H1 (cell line): ENCODE measurements around the gene BRS3. TPM values are rescaled to one million over a fixed set of nuclear protein-coding genes. Genes with fewer than 3 reads are reported as not detected.

Source experiments
- CTCF ChIA-PET: fragments of 300-600 bp; sonication (Branson Sonifier 250); formaldehyde crosslinking; loops from one replicate; lab custom pipeline; 2021; ENCODE audit not compliant: partially characterized antibody; lab: Charles Lee
- POLR2A ChIA-PET: fragments of 300-600 bp; sonication (Branson Sonifier 250); formaldehyde crosslinking; loops from one replicate; lab custom pipeline; 2021; ENCODE audit warnings: inconsistent platforms; ENCODE audit not compliant: partially characterized antibody; lab: Charles Lee
- DNase-seq, 2 experiments: peaks; one replicate each; pipeline versions ENCODE4 v3.0.0 to v3.0.0-alpha.2; 2010 to 2022; ENCODE audit warnings: low spot score in 2 of 2, low read depth in 1 of 2, mixed read lengths in 1 of 2
- FAIRE-seq: peaks from 2 replicates; lab custom pipeline; 2011; peaks lifted over from hg19 to GRCh38; lab: Jason Lieb, UNC
- H2AFZ ChIP-seq: 2 replicates; pipeline ENCODE4 v1.8.1; 2012; ENCODE audit warnings: low read length, inconsistent platforms
- H2AK5ac ChIP-seq: 2 replicates; pipeline ENCODE4 v1.6.1; 2013; ENCODE audit warnings: low read depth, low read length
- H2BK120ac ChIP-seq: replicated peaks from 2 replicates; pipeline ENCODE3; 2013; ENCODE audit warnings: low read depth, low read length, inconsistent platforms
- H2BK12ac ChIP-seq: 2 replicates; pipeline ENCODE4 v1.6.1; 2013; ENCODE audit warnings: low read depth, low read length
- H2BK15ac ChIP-seq: 2 replicates; pipeline ENCODE4 v1.6.1; 2013; ENCODE audit warnings: low read length
- H2BK20ac ChIP-seq: 2 replicates; pipeline ENCODE4 v1.6.1; 2013; ENCODE audit warnings: low read length
- H2BK5ac ChIP-seq: 2 replicates; pipeline ENCODE4 v1.6.1; 2013; ENCODE audit warnings: low read depth, low read length
- H3K14ac ChIP-seq: 2 replicates; pipeline ENCODE4 v1.6.1; 2013; ENCODE audit warnings: inconsistent platforms; ENCODE audit not compliant: insufficient read length
- H3K18ac ChIP-seq: 2 replicates; pipeline ENCODE4 v1.6.1; 2013; ENCODE audit warnings: low read length; ENCODE audit errors: extremely low read depth
- H3K23ac ChIP-seq: 2 replicates; pipeline ENCODE4 v1.6.1; 2013; ENCODE audit warnings: inconsistent platforms; ENCODE audit not compliant: insufficient read length
- H3K23me2 ChIP-seq: 2 replicates; pipeline ENCODE4 v1.6.1; 2013; ENCODE audit warnings: low read depth, low read length
- H3K27ac ChIP-seq: 2 replicates; pipeline ENCODE4 v1.6.1; 2011; ENCODE audit warnings: low read depth, low read length, inconsistent platforms
- H3K27me3 ChIP-seq, 4 experiments: replicated peaks in 1 of 4; 1 replicate in 1 of 4; 2 replicates in 3 of 4; pipeline versions ENCODE4 v1.6.1 to v1.8.1; 2011 to 2013; ENCODE audit warnings: low read length in 3 of 4, mild to moderate bottlenecking in 3 of 4, inconsistent platforms in 2 of 4, mixed read lengths in 2 of 4, moderate library complexity in 1 of 4; ENCODE audit not compliant: control insufficient read depth in 3 of 4, insufficient read depth in 3 of 4; ENCODE audit errors: extremely low read depth in 1 of 4
- H3K36me3 ChIP-seq, 4 experiments: 2 replicates each; pipeline versions ENCODE4 v1.6.1 to v1.8.1; 2011 to 2013; ENCODE audit warnings: mild to moderate bottlenecking in 4 of 4, low read length in 3 of 4, moderate library complexity in 2 of 4, control low read depth in 1 of 4, inconsistent platforms in 1 of 4; ENCODE audit not compliant: insufficient read depth in 4 of 4, control insufficient read depth in 2 of 4
- H3K4ac ChIP-seq: replicated peaks from 2 replicates; pipeline ENCODE3; 2013; ENCODE audit warnings: low read length, low read depth, mixed read lengths, inconsistent platforms; ENCODE audit not compliant: insufficient read length
- H3K4me1 ChIP-seq, 4 experiments: replicated peaks in 1 of 4; 1 replicate in 1 of 4; 2 replicates in 3 of 4; pipeline versions ENCODE4 v1.6.1 to v1.8.1; 2011 to 2013; ENCODE audit warnings: low read length in 3 of 4, inconsistent platforms in 2 of 4, mixed read lengths in 1 of 4; ENCODE audit not compliant: insufficient read depth in 4 of 4, control insufficient read depth in 3 of 4
- H3K4me2 ChIP-seq, 2 experiments: 2 replicates each; pipeline versions ENCODE4 v1.6.1 to v1.8.1; 2011 to 2013; ENCODE audit warnings: low read depth in 2 of 2, low read length in 2 of 2, control low read depth in 1 of 2, inconsistent platforms in 1 of 2, mild to moderate bottlenecking in 1 of 2; ENCODE audit not compliant: insufficient read depth in 1 of 2
- H3K4me3 ChIP-seq, 4 experiments: fragments of 200-600, 300-600 bp in 1 of 4; sonication (generic), shearing (Covaris generic), sonication (Bioruptor Twin) in 1 of 4; 2 replicates each; pipeline versions ENCODE4 v1.5.1 to v1.8.1; 2011 to 2016; ENCODE audit warnings: low read length in 4 of 4, low read depth in 3 of 4, control low read depth in 2 of 4, inconsistent platforms in 2 of 4, mild to moderate bottlenecking in 2 of 4, mixed read lengths in 1 of 4, moderate library complexity in 1 of 4; ENCODE audit not compliant: insufficient read depth in 2 of 4; ENCODE audit errors: extremely low read depth in 1 of 4
- H3K56ac ChIP-seq: replicated peaks from 2 replicates; pipeline ENCODE3; 2013; ENCODE audit warnings: low read depth, mild to moderate bottlenecking, mixed read lengths, low read length, inconsistent platforms; ENCODE audit not compliant: insufficient read length
- H3K79me1 ChIP-seq: 2 replicates; pipeline ENCODE4 v1.6.1; 2013; ENCODE audit warnings: low read depth, low read length, control low read depth
- H3K79me2 ChIP-seq, 2 experiments: 2 replicates each; pipeline versions ENCODE4 v1.6.1 to v1.8.1; 2012 to 2013; ENCODE audit warnings: low read length in 2 of 2, mild to moderate bottlenecking in 2 of 2, inconsistent platforms in 1 of 2; ENCODE audit not compliant: insufficient read depth in 2 of 2, control insufficient read depth in 1 of 2
- H3K9ac ChIP-seq, 4 experiments: replicated peaks in 1 of 4; 1 replicate in 1 of 4; 2 replicates in 3 of 4; pipeline versions ENCODE4 v1.6.1 to v1.8.1; 2011 to 2013; ENCODE audit warnings: low read depth in 3 of 4, low read length in 3 of 4, control low read depth in 2 of 4, mild to moderate bottlenecking in 2 of 4, moderate library complexity in 2 of 4, inconsistent platforms in 1 of 4; ENCODE audit errors: extremely low read depth in 1 of 4
- H3K9me3 ChIP-seq, 2 experiments: 2 replicates each; pipeline versions ENCODE4 v1.6.1 to v1.8.1; 2012 to 2013; ENCODE audit warnings: mild to moderate bottlenecking in 2 of 2, moderate library complexity in 2 of 2, control low read depth in 1 of 2, inconsistent platforms in 1 of 2, low read depth in 1 of 2, low read length in 1 of 2, mixed read lengths in 1 of 2; ENCODE audit not compliant: insufficient read depth in 2 of 2
- H4K20me1 ChIP-seq, 2 experiments: replicated peaks in 1 of 2; 2 replicates each; pipeline versions ENCODE3 to v1.8.1; 2011 to 2013; ENCODE audit warnings: inconsistent platforms in 2 of 2, low read length in 2 of 2, mild to moderate bottlenecking in 1 of 2; ENCODE audit not compliant: insufficient read depth in 2 of 2, control insufficient read depth in 1 of 2
- H4K5ac ChIP-seq: 2 replicates; pipeline ENCODE4 v1.6.1; 2013; ENCODE audit warnings: low read length, low read depth, mixed read lengths, inconsistent platforms; ENCODE audit not compliant: insufficient read length
- H4K8ac ChIP-seq: 2 replicates; pipeline ENCODE4 v1.8.0; 2013; ENCODE audit warnings: mild to moderate bottlenecking, moderate library complexity, low read length, inconsistent platforms; ENCODE audit not compliant: insufficient read depth; ENCODE audit errors: extremely low read depth
- H4K91ac ChIP-seq: replicated peaks from 2 replicates; pipeline ENCODE3; 2013; ENCODE audit warnings: low read length, mixed read lengths, inconsistent platforms; ENCODE audit not compliant: insufficient read length
- CBX5 ChIP-seq: fragments of 300-800, 300-1000 bp; sonication (generic); IDR thresholded peaks from 2 replicates; pipeline ENCODE4 v1.7.1; 2016; ENCODE audit warnings: antibody characterized with exemption, low read length, low read depth
- CEBPB ChIP-seq: IDR thresholded peaks from 2 replicates; pipeline ENCODE4 v1.6.1; 2012; ENCODE audit warnings: low read depth, low read length
- CHD2 ChIP-seq: IDR thresholded peaks from 2 replicates; pipeline ENCODE4 v1.6.1; 2012; ENCODE audit warnings: low read length, improper control_type of control experiment
- E2F6 ChIP-seq: IDR thresholded peaks from 2 replicates; pipeline ENCODE4 v1.6.1; 2012; ENCODE audit warnings: inconsistent platforms
- HDAC6 ChIP-seq: IDR thresholded peaks from one replicate; pipeline ENCODE4 v1.7.1; 2012; ENCODE audit warnings: low read depth, mild to moderate bottlenecking, inconsistent platforms, low read length, moderate library complexity
- JUND ChIP-seq: IDR thresholded peaks from 2 replicates; pipeline ENCODE4 v1.6.1; 2011; ENCODE audit warnings: mild to moderate bottlenecking, improper control_type of control experiment, low read length
- PHF8 ChIP-seq: fragments of 200-600 bp; sonication (generic); conservative IDR thresholded peaks from 2 replicates; pipeline ENCODE4 v1.7.1; 2012; ENCODE audit warnings: low read depth, mild to moderate bottlenecking, inconsistent platforms, low read length, moderate library complexity
- SP4 ChIP-seq: IDR thresholded peaks from 2 replicates; pipeline ENCODE4 v1.6.1; 2012; ENCODE audit warnings: low read length, inconsistent platforms
- WGBS, 2 experiments: shearing (Covaris generic) in 1 of 2; methylation state at CpG; one replicate each; pipeline versions ENCODE4 v1.1.6 to v1.1.7; 2013 to 2015; ENCODE audit warnings: low lambda C conversion rate in 2 of 2, mixed read lengths in 2 of 2, inconsistent platforms in 1 of 2, low coverage in 1 of 2, missing lambda C conversion rate in 1 of 2; ENCODE audit not compliant: insufficient replicate concordance in 2 of 2, insufficient coverage in 1 of 2, insufficient read length in 1 of 2; ENCODE audit errors: extremely low coverage in 1 of 2, missing lambda C conversion rate in 1 of 2; 5-methylcytosine and 5-hydroxymethylcytosine counted together
- polyA plus RNA-seq, 7 experiments: library from polyadenylated mRNA; depleted of rRNA in 3 of 7; stranded (reverse) in 5 of 7; unstranded in 2 of 7; fragments of >200 nt in 5 of 7; fragments of 200-250 nt in 2 of 7; gene quantifications; 1 replicate in 5 of 7; 2 replicates in 1 of 7; 4 replicates in 1 of 7; pipeline versions ENCODE4 v1.2.1 to v1.2.3, GENCODE V29; 2011 to 2013; ENCODE audit warnings: missing spikeins in 2 of 7, mixed read lengths in 2 of 7
- total RNA-seq: library from RNA; stranded (reverse); fragmentation: NEBNext Ultra II Directional; extraction: Animal tissue kit (Norgen Biotek cat#: 25700); gene quantifications from 2 replicates; pipeline ENCODE4 v1.2.1, GENCODE V29; 2021

Gene BRS3
- total and polyA plus RNA-seq, 2 of the 8 experiments (the other 6 are each of a cell fraction or from before 2014, with no cell fraction given), result not detected

- Histone ChIP-seq H2AK5ac (no peak overlapping the region), H4K20me1 (no peaks in the 10 kb centered on the region), H2BK20ac (no peak overlapping the region), H3K4me2 (no peak overlapping the region), H2BK120ac (no peak overlapping the region), H3K4ac (no peak overlapping the region), H3K79me1 (no peaks in the 10 kb centered on the region), H3K14ac (no peak overlapping the region), H4K91ac (no peak overlapping the region), H3K9ac (no peak overlapping the region), H2BK5ac (no peak overlapping the region), H3K4me1 (no peaks in the 10 kb centered on the region), H3K23me2 (no peaks in the 10 kb centered on the region), H4K8ac (no peak overlapping the region), H3K36me3 (no peaks in the 10 kb centered on the region), H3K27me3 (no peaks in the 10 kb centered on the region), H3K56ac (no peak overlapping the region), H3K79me2 (no peaks in the 10 kb centered on the region), H3K18ac (no peak overlapping the region), H3K23ac (no peak overlapping the region), H3K9me3 (no peaks in the 10 kb centered on the region), H2BK12ac (no peak overlapping the region), H4K5ac (no peak overlapping the region), H2BK15ac (no peak overlapping the region), H3K27ac (no peak overlapping the region), H3K4me3 (no peak overlapping the region), H2AFZ (no peak overlapping the region)
- DNase-seq (no peak), FAIRE-seq (no peak)
- ChIA-PET POLR2A (no interaction called here), CTCF (no interaction called here)
- WGBS, 2 experiments, result 76% methylated on average over 2 of the region's 3 CpGs; no CpG with 5 or more reads in 1 of the 2 experiments
- TF ChIP-seq CEBPB (no peak), HDAC6 (no peak), JUND (no peak), PHF8 (no peak), CBX5 (no peak), SP4 (no peak), E2F6 (no peak), CHD2 (no peak)
Measured at GRCh38 chrX:136464589-136464988, 23.2 kb upstream of the BRS3 start.
